C4-2B (cell line): ENCODE data around the gene ADAM15.

ENCODE experiments used
- ZFX ChIP-seq: fragments of 450-650 bp; IDR thresholded peaks from 2 replicates; pipeline ENCODE4 v1.6.1; 2017
- TF ChIP-seq, protein P1 (sequence below): fragments of 450-650 bp; conservative IDR thresholded peaks from 2 replicates; pipeline ENCODE4 v1.5.1; 2017; ENCODE audit warnings: mild to moderate bottlenecking

DNA sequence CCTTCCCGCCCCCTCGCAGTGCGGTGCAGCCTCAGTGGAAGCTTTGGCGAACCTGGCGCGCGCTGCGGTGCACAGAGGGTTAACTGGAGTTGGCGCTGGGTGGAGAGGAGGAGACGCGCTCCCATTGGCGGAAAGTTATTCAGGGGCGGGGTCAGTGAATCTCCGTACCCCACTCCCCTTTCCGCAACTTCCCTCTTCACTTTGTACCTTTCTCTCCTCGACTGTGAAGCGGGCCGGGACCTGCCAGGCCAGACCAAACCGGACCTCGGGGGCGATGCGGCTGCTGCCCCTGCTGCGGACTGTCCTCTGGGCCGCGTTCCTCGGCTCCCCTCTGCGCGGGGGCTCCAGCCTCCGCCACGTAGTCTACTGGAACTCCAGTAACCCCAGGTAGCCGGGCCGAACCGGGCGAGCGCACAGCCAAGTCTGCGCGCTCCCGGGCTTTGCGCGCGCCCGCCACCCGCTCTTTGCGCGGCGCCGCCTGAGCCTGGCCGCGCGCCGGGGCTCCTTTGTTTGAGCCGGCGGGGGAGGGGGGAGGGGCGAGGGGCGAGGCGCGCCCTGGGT, 12.5 kb downstream of the ADAM15 start, which contains the start of gene EFNA4:
- TF ChIP-seq, protein P1, sequence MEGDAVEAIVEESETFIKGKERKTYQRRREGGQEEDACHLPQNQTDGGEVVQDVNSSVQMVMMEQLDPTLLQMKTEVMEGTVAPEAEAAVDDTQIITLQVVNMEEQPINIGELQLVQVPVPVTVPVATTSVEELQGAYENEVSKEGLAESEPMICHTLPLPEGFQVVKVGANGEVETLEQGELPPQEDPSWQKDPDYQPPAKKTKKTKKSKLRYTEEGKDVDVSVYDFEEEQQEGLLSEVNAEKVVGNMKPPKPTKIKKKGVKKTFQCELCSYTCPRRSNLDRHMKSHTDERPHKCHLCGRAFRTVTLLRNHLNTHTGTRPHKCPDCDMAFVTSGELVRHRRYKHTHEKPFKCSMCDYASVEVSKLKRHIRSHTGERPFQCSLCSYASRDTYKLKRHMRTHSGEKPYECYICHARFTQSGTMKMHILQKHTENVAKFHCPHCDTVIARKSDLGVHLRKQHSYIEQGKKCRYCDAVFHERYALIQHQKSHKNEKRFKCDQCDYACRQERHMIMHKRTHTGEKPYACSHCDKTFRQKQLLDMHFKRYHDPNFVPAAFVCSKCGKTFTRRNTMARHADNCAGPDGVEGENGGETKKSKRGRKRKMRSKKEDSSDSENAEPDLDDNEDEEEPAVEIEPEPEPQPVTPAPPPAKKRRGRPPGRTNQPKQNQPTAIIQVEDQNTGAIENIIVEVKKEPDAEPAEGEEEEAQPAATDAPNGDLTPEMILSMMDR: no peak
- TF ChIP-seq ZFX: peak; percentile 28; the same call in 1 of the 2 replicates
